Fibroblast of lung (primary cell): ENCODE results near the gene SH3GL2.

Experiments
- CTCF ChIP-seq, 2 donors: IDR thresholded peaks in 1 of 2; conservative IDR thresholded peaks in 1 of 2; 1 replicate in 1 of 2; 2 replicates in 1 of 2; pipeline ENCODE4 v1.5.1; 2011 to 2012; ENCODE audit warnings: low read length in 2 of 2, control low read depth in 1 of 2, inconsistent platforms in 1 of 2, low read depth in 1 of 2, mild to moderate bottlenecking in 1 of 2
- EZH2 ChIP-seq: IDR thresholded peaks from 2 replicates; pipeline ENCODE4 v1.5.1; 2012; ENCODE audit warnings: low read length, control low read depth, mild to moderate bottlenecking; ENCODE audit errors: missing control alignments

- TF ChIP-seq CTCF (conservative IDR thresholded peaks at IDR 0.05 in 1 of 2, IDR thresholded peaks at IDR 0.05 in 1 of 2; ENCODE audit: low read depth in 1 of 2, low read length in 2 of 2) (no peak), EZH2 (no peak)
Measured at GRCh38 chr9:17760250-17760649, 181.4 kb downstream of the SH3GL2 start.
